ENCODE data around the gene CSH1.
"Not testable (repeated sequence)": the region's sequence is repeated elsewhere in the genome, so short reads cannot be mapped to it uniquely, and the experiment has no call there.

The CSH1 gene

GRCh38 chr17:63904796-63905195 is 8.4 kb upstream of the CSH1 start:
- not testable (repeated sequence) for DNase-seq (ENCODE audit: low read depth in 1 of 2, low spot score in 1 of 2)

GRCh38 chr17:63903787-63904201 is 7.4 kb upstream of the CSH1 start:
- peak in 1 of 2 donors; percentile 18 for DNase-seq (ENCODE audit: low read depth in 1 of 2, low spot score in 1 of 2)

- DNase-seq (ENCODE audit: low read depth in 1 of 2, low spot score in 1 of 2), result not testable (repeated sequence)
These were observed 5.6 kb upstream of the CSH1 start for GRCh38 chr17:63901971-63902370.

- DNase-seq (ENCODE audit: low read depth in 1 of 2, low spot score in 1 of 2), result peak in 1 of 2 donors; percentile 17
These were observed 2.8 kb upstream of the CSH1 start for GRCh38 chr17:63898899-63899798.

- DNase-seq (ENCODE audit: low read depth in 1 of 2, low spot score in 1 of 2), result not testable (repeated sequence)
These were observed 1.6 kb downstream of the CSH1 start for GRCh38 chr17:63894821-63895220.

- DNase-seq (ENCODE audit: low read depth in 1 of 2, low spot score in 1 of 2), result not testable (repeated sequence)
These were observed 2.4 kb downstream of the CSH1 start for GRCh38 chr17:63894021-63894420.

GRCh38 chr17:63892316-63893037 is 3.9 kb downstream of the CSH1 start:
- not testable (repeated sequence) for DNase-seq (ENCODE audit: low read depth in 1 of 2, low spot score in 1 of 2)

GRCh38 chr17:63889026-63889848 is 7.1 kb downstream of the CSH1 start:
- peak in 1 of 2 donors; percentile 18 for DNase-seq (ENCODE audit: low read depth in 1 of 2, low spot score in 1 of 2)

GRCh38 chr17:63885119-63885518 is 11.3 kb downstream of the CSH1 start:
- not testable (repeated sequence) for DNase-seq (ENCODE audit: low read depth in 1 of 2, low spot score in 1 of 2)

GRCh38 chr17:63882626-63883126 is 13.7 kb downstream of the CSH1 start:
- not testable (repeated sequence) for DNase-seq (ENCODE audit: low read depth in 1 of 2, low spot score in 1 of 2)

- DNase-seq (ENCODE audit: low read depth in 1 of 2, low spot score in 1 of 2), result peak; percentile 42 to 59
These were observed 14.3 kb downstream of the CSH1 start, which contains the start of gene GH2 for GRCh38 chr17:63881935-63882601. Gene GH2 (minus strand): TSS chr17:63881944. CDS start chr17:63881801, 143 bp downstream.

- DNase-seq (ENCODE audit: low read depth in 1 of 2, low spot score in 1 of 2), result not testable (repeated sequence)
These were observed 15.0 kb downstream of the CSH1 start for GRCh38 chr17:63881337-63881736.

GRCh38 chr17:63880706-63881105 is 15.7 kb downstream of the CSH1 start:
- no peak for DNase-seq (ENCODE audit: low read depth in 1 of 2, low spot score in 1 of 2)

- DNase-seq (ENCODE audit: low read depth in 1 of 2, low spot score in 1 of 2), result not testable (repeated sequence)
These were observed 18.0 kb downstream of the CSH1 start for GRCh38 chr17:63878413-63878812.

- not testable (repeated sequence) for DNase-seq (ENCODE audit: low read depth in 1 of 2, low spot score in 1 of 2)
These were observed 21.7 kb downstream of the CSH1 start for GRCh38 chr17:63874693-63875092.

- DNase-seq (ENCODE audit: low read depth in 1 of 2, low spot score in 1 of 2), result not testable (repeated sequence)
These were observed 22.2 kb downstream of the CSH1 start for GRCh38 chr17:63874061-63874626.

- not testable (repeated sequence) for DNase-seq (ENCODE audit: low read depth in 1 of 2, low spot score in 1 of 2)
These were observed 22.8 kb downstream of the CSH1 start, which contains the start of gene CSH2 for GRCh38 chr17:63873577-63873976. Gene CSH2 (minus strand): TSS chr17:63873677. CDS start chr17:63873614, 63 bp downstream.

GRCh38 chr17:63871646-63872365 is 24.6 kb downstream of the CSH1 start:
- DNase-seq (ENCODE audit: low read depth in 1 of 2, low spot score in 1 of 2), result not testable (repeated sequence)

GRCh38 chr17:63870292-63870665 is 26.1 kb downstream of the CSH1 start:
- DNase-seq (ENCODE audit: low read depth in 1 of 2, low spot score in 1 of 2), result not testable (repeated sequence)

Data from activated CD4-positive, alpha-beta T cell treated with anti-CD3 and anti-CD28 coated beads, Interleukin-2, amount 50 U/mL, for 24 hours (primary cell).